ENCODE measurements around the gene GEMIN4. TPM values are rescaled to one million over a fixed set of nuclear protein-coding genes. Genes with fewer than 3 reads are reported as not detected.
"Not testable (repeated sequence)": the region's sequence is repeated elsewhere in the genome, so short reads cannot be mapped to it uniquely, and the experiment has no call there.

Gene GEMIN4
- total and polyA plus RNA-seq, 2 donors from 2014 or later = 4.6 to 14.8 TPM

DNA sequence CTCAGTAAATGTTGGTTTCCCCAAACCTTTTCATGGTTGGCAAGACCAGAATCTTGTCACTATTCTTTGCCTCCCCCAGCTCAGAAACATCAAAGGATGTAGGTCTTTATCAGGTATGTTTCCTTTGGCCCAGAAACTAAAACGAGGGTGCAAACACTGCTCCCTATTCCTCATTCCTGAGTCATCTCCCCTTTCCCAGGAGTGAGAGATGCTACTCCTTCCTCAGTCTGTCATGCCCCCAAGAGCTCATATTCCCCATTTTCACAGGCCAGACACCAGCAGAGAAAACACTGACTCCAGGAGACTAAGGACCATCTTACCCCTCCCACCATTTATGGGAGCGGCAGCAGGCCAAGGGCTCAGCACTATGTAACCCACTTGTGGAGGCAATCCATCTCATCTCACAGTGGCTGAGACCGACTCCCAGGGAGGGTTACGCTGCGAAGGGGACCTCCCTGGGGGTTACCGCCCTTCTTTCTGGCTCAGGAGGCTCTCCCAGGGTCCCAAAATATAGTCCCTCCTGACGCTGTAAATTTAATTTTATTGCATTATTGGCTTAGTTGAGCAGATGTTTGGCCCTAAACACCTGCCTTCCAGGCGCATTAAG lies 1.5 kb downstream of the GEMIN4 start:
- intact Hi-C loops (cut with DNase I) = no loop called here
- no peak overlapping the region for H3K27ac ChIP-seq (ENCODE audit: low read depth in 2 of 2, low read length in 2 of 2)
- FAIRE-seq (no peak), DNase-seq (no peak)
- H3K36me3 ChIP-seq (ENCODE audit: control insufficient read depth in 2 of 3, insufficient read depth in 3 of 3, low read length in 3 of 3) = peaks cover 0 to 23% (median 14%) of the 10 kb centered on the region in 3 donors
- peak overlapping the region in 1 of 3 donors; percentile 75 for H3K9ac ChIP-seq (ENCODE audit: low read length in 3 of 3)
- H3K9me3 ChIP-seq (ENCODE audit: control insufficient read depth in 2 of 3, insufficient read depth in 1 of 3, low read length in 3 of 3) = no peaks in the 10 kb centered on the region
- no peaks in the 10 kb centered on the region for H3K27me3 ChIP-seq (ENCODE audit: control insufficient read depth, insufficient read depth, low read length)
- H3K4me3 ChIP-seq (ENCODE audit: low read length in 3 of 3) = peak overlapping the region in 1 of 3 donors; percentile 84
- H3K4me1 ChIP-seq (ENCODE audit: control insufficient read depth in 2 of 3, insufficient read depth in 2 of 3, low read depth in 1 of 3, low read length in 3 of 3) = peaks cover 0 to 15% (median 4%) of the 10 kb centered on the region in 3 donors
- TF ChIP-seq, protein P1, sequence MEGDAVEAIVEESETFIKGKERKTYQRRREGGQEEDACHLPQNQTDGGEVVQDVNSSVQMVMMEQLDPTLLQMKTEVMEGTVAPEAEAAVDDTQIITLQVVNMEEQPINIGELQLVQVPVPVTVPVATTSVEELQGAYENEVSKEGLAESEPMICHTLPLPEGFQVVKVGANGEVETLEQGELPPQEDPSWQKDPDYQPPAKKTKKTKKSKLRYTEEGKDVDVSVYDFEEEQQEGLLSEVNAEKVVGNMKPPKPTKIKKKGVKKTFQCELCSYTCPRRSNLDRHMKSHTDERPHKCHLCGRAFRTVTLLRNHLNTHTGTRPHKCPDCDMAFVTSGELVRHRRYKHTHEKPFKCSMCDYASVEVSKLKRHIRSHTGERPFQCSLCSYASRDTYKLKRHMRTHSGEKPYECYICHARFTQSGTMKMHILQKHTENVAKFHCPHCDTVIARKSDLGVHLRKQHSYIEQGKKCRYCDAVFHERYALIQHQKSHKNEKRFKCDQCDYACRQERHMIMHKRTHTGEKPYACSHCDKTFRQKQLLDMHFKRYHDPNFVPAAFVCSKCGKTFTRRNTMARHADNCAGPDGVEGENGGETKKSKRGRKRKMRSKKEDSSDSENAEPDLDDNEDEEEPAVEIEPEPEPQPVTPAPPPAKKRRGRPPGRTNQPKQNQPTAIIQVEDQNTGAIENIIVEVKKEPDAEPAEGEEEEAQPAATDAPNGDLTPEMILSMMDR (IDR thresholded peaks at IDR 0.05; ENCODE audit: borderline replicate concordance, extremely low read depth, insufficient read depth) = no peak

DNA sequence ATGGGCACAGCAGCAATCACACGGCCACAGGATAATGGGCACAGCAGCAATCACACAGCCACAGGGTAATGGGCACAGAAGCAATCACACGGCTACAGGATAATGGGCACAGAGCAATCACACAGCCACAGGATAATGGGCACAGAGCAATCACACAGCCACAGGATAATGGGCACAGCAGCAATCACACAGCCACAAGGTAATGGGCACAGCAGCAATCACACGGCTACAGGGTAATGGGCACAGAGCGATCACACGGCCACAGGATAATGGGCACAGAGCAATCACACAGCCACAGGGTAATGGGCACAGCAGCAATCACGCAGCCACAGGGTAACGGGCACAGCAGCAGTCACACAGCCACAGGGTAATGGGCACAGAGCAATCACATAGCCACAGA lies 2.7 kb downstream of the GEMIN4 start:
- H3K36me3 ChIP-seq (ENCODE audit: control insufficient read depth in 2 of 3, insufficient read depth in 3 of 3, low read length in 3 of 3) = peaks cover 0 to 34% (median 14%) of the 10 kb centered on the region in 3 donors
- intact Hi-C loops (cut with DNase I); H3K9ac ChIP-seq (ENCODE audit: low read length in 3 of 3); H3K9me3 ChIP-seq (ENCODE audit: control insufficient read depth in 2 of 3, insufficient read depth in 1 of 3, low read length in 3 of 3); FAIRE-seq; H3K27ac ChIP-seq (ENCODE audit: low read depth in 2 of 2, low read length in 2 of 2); H3K27me3 ChIP-seq (ENCODE audit: control insufficient read depth, insufficient read depth, low read length); DNase-seq; H3K4me3 ChIP-seq (ENCODE audit: low read length in 3 of 3): not testable (repeated sequence)
- peaks cover 0 to 15% (median 4%) of the 10 kb centered on the region in 3 donors for H3K4me1 ChIP-seq (ENCODE audit: control insufficient read depth in 2 of 3, insufficient read depth in 2 of 3, low read depth in 1 of 3, low read length in 3 of 3)

DNA sequence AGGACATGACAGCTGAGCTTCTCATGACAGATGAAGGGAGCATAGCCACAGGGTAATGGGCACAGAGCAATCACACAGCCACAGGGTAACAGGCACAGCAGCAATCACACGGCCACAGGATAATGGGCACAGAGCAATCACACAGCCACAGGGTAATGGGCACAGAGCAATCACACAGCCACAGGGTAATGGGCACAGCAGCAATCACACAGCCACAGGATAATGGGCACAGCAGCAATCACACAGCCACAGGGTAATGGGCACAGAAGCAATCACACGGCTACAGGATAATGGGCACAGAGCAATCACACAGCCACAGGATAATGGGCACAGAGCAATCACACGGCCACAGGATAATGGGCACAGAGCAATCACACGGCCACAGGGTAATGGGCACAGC lies 3.5 kb downstream of the GEMIN4 start:
- H3K27ac ChIP-seq (ENCODE audit: low read depth in 2 of 2, low read length in 2 of 2); DNase-seq; H3K27me3 ChIP-seq (ENCODE audit: control insufficient read depth, insufficient read depth, low read length); H3K9me3 ChIP-seq (ENCODE audit: control insufficient read depth in 2 of 3, insufficient read depth in 1 of 3, low read length in 3 of 3); intact Hi-C loops (cut with DNase I); FAIRE-seq; H3K9ac ChIP-seq (ENCODE audit: low read length in 3 of 3); H3K4me3 ChIP-seq (ENCODE audit: low read length in 3 of 3): not testable (repeated sequence)
- peaks cover 0 to 15% (median 4%) of the 10 kb centered on the region in 3 donors for H3K4me1 ChIP-seq (ENCODE audit: control insufficient read depth in 2 of 3, insufficient read depth in 2 of 3, low read depth in 1 of 3, low read length in 3 of 3)
- peaks cover 0 to 42% (median 14%) of the 10 kb centered on the region in 3 donors for H3K36me3 ChIP-seq (ENCODE audit: control insufficient read depth in 2 of 3, insufficient read depth in 3 of 3, low read length in 3 of 3)

DNA sequence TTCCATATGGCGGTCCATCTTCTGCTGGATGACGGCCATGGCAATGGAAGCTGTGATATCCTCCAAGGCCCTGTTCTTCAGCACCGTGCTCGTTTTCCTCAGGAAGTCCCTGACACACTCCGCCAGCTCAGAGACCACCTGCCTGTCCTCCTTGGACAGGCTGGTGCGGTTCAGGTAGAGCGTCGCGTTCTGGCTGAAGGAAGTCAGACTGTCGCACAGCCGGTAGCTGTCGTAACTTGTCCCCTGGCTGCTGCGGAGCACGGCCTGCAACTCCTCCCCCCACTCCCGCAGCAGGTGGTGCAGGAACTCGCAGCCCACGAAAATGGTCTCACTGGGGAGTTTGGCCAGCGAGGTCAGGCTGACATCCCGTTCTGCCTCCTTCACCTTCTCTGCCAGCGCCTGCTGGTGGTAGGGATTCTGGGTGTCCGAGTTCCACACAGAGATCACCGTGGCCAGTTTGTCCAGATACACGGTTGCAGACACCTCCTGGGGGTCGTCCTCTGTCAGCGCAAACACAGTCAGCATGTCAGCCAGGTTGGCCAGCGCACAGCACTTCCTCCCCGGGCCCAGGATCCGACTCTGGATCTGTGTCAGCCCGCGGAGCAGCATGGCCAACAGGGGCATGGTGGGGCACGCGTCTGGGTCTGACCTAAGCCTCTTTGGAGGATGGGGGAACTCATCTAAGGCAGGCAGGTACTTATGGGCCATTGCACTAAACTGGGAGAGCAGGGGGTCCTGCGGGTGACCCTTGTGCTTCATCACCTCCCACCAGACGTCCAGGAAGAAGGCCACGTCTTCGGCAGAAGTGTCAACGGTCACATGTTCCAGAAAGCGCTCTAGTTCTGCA lies 5.1 kb downstream of the GEMIN4 start:
- Histone ChIP-seq H3K4me1 (ENCODE audit: control insufficient read depth in 2 of 3, insufficient read depth in 2 of 3, low read depth in 1 of 3, low read length in 3 of 3) (peaks cover 0 to 10% (median 0%) of the 10 kb centered on the region in 3 donors), H3K27ac (ENCODE audit: low read depth in 2 of 2, low read length in 2 of 2) (no peak overlapping the region), H3K27me3 (ENCODE audit: control insufficient read depth, insufficient read depth, low read length) (no peaks in the 10 kb centered on the region), H3K9ac (ENCODE audit: low read length in 3 of 3) (no peak overlapping the region), H3K4me3 (ENCODE audit: low read length in 3 of 3) (no peak overlapping the region), H3K36me3 (ENCODE audit: control insufficient read depth in 2 of 3, insufficient read depth in 3 of 3, low read length in 3 of 3) (peaks cover 2 to 44% (median 14%) of the 10 kb centered on the region in 3 donors), H3K9me3 (ENCODE audit: control insufficient read depth in 2 of 3, insufficient read depth in 1 of 3, low read length in 3 of 3) (no peaks in the 10 kb centered on the region)
- TF ChIP-seq, protein P1 (IDR thresholded peaks at IDR 0.05; ENCODE audit: borderline replicate concordance, extremely low read depth, insufficient read depth) = no peak
- DNase-seq = peak in 1 of 5 donors; percentile 62
- no peak for FAIRE-seq
- intact Hi-C loops (cut with DNase I) = no loop called here

Data from kidney (tissue), 14 donors.